Measurements from ENCODE around the gene TNFRSF1B.

Gene TNFRSF1B

GRCh38 chr1:12166834-12167492 is at the start of gene TNFRSF1B:
Gene TNFRSF1B, plus strand, starts transcription at chr1:12166991. Its CDS starts 101 bp downstream, at chr1:12167092.
- H3K36me3 Mint-ChIP-seq = peaks cover 40% of the 10 kb centered on the region
- peak within 1 kb of the TSS; percentile 97 for H3K27ac Mint-ChIP-seq
- CTCF ChIA-PET = interaction anchor here (0.8 to 2.8 kb wide), 4 partner anchors 10 to 42 kb away, joined by 3 to 10 read pairs (median 6); no protein-coding TSS in a partner anchor
- H3K4me1 Mint-ChIP-seq = peaks cover 84% of the 10 kb centered on the region
- DNase-seq = peak; percentile 83
- no peaks in the 10 kb centered on the region for H3K27me3 Mint-ChIP-seq
- no peaks in the 10 kb centered on the region for H3K9me3 Mint-ChIP-seq
- peak within 1 kb of the TSS; percentile 100 for H3K4me3 Mint-ChIP-seq

GRCh38 chr1:12121212-12122003 is 45.4 kb upstream of the TNFRSF1B start:
- no peak overlapping the region for H3K27ac Mint-ChIP-seq

GRCh38 chr1:12123172-12123571 is 43.6 kb upstream of the TNFRSF1B start:
- H3K9me3 Mint-ChIP-seq = peaks cover 5% of the 10 kb centered on the region
- H3K27ac Mint-ChIP-seq = no peak overlapping the region
- DNase-seq = no peak
- CTCF ChIA-PET = interaction anchor here (1.3 to 8.0 kb wide), 9 partner anchors 44 to 153 kb away, joined by 3 to 252 read pairs (median 23); no protein-coding TSS in a partner anchor
- peaks cover 26% of the 10 kb centered on the region for H3K27me3 Mint-ChIP-seq
- H3K4me1 Mint-ChIP-seq = peaks cover 54% of the 10 kb centered on the region
- H3K4me3 Mint-ChIP-seq = no peak overlapping the region
- H3K36me3 Mint-ChIP-seq = no peaks in the 10 kb centered on the region

More at GRCh38 chr1:12121212-12122003, 45.4 kb upstream of the TNFRSF1B start:
- Mint-ChIP-seq H3K36me3 (no peaks in the 10 kb centered on the region), H3K4me1 (peaks cover 42% of the 10 kb centered on the region), H3K27me3 (peaks cover 24% of the 10 kb centered on the region), H3K4me3 (no peak overlapping the region), H3K9me3 (peaks cover 5% of the 10 kb centered on the region)
- CTCF ChIA-PET = interaction anchor here (0.5 to 8.0 kb wide), 7 partner anchors 58 to 154 kb away, joined by 4 to 252 read pairs (median 7); no protein-coding TSS in a partner anchor
- peak; percentile 36 for DNase-seq

- Mint-ChIP-seq H3K36me3 (no peaks in the 10 kb centered on the region), H3K27ac (peak overlapping the region; percentile 65), H3K9me3 (peaks cover 5% of the 10 kb centered on the region), H3K4me3 (no peak overlapping the region), H3K4me1 (peaks cover 51% of the 10 kb centered on the region), H3K27me3 (peaks cover 26% of the 10 kb centered on the region)
- CTCF ChIA-PET = interaction anchor here (0.6 to 8.0 kb wide), 47 partner anchors 9 to 1412 kb away, joined by 3 to 252 read pairs (median 7); partner anchors contain the start of genes TNFRSF1B and VPS13D
- DNase-seq = peak; percentile 85
These were observed 41.9 kb upstream of the TNFRSF1B start for GRCh38 chr1:12124693-12125421.

GRCh38 chr1:12125422-12126355 is 41.1 kb upstream of the TNFRSF1B start:
- DNase-seq = no peak
- Mint-ChIP-seq H3K27ac (peak overlapping the region; percentile 70), H3K9me3 (no peaks in the 10 kb centered on the region), H3K4me1 (peaks cover 47% of the 10 kb centered on the region), H3K36me3 (no peaks in the 10 kb centered on the region), H3K4me3 (no peak overlapping the region), H3K27me3 (peaks cover 20% of the 10 kb centered on the region)
- CTCF ChIA-PET = interaction anchor here (1.1 to 8.0 kb wide), 36 partner anchors 10 to 150 kb away, joined by 3 to 252 read pairs (median 10); partner anchors contain the start of genes TNFRSF1B and VPS13D

GRCh38 chr1:12126781-12127180 is 40.0 kb upstream of the TNFRSF1B start:
- H3K27ac Mint-ChIP-seq = no peak overlapping the region
- no peaks in the 10 kb centered on the region for H3K9me3 Mint-ChIP-seq
- CTCF ChIA-PET = interaction anchor here (1.4 to 8.0 kb wide), 6 partner anchors 30 to 117 kb away, joined by 4 to 252 read pairs (median 28); no protein-coding TSS in a partner anchor
- DNase-seq = no peak
- no peaks in the 10 kb centered on the region for H3K36me3 Mint-ChIP-seq
- H3K4me1 Mint-ChIP-seq = peaks cover 39% of the 10 kb centered on the region
- no peak overlapping the region for H3K4me3 Mint-ChIP-seq
- H3K27me3 Mint-ChIP-seq = peaks cover 15% of the 10 kb centered on the region

GRCh38 chr1:12127206-12127810 is 39.5 kb upstream of the TNFRSF1B start:
- H3K9me3 Mint-ChIP-seq = no peaks in the 10 kb centered on the region
- H3K4me1 Mint-ChIP-seq = peaks cover 43% of the 10 kb centered on the region
- no peaks in the 10 kb centered on the region for H3K36me3 Mint-ChIP-seq
- CTCF ChIA-PET = interaction anchor here (0.9 to 8.0 kb wide), 5 partner anchors 64 to 117 kb away, joined by 3 to 252 read pairs (median 11); no protein-coding TSS in a partner anchor
- no peak overlapping the region for H3K27ac Mint-ChIP-seq
- DNase-seq = no peak
- peaks cover 15% of the 10 kb centered on the region for H3K27me3 Mint-ChIP-seq
- no peak overlapping the region for H3K4me3 Mint-ChIP-seq

- H3K4me1 Mint-ChIP-seq = peaks cover 51% of the 10 kb centered on the region
- CTCF ChIA-PET = interaction anchor here (0.9 to 8.0 kb wide), 2 partner anchors 64 to 77 kb away, joined by 3 to 252 read pairs; no protein-coding TSS in a partner anchor
- no peak for DNase-seq
- H3K9me3 Mint-ChIP-seq = no peaks in the 10 kb centered on the region
- peaks cover 12% of the 10 kb centered on the region for H3K27me3 Mint-ChIP-seq
- H3K27ac Mint-ChIP-seq = no peak overlapping the region
- no peaks in the 10 kb centered on the region for H3K36me3 Mint-ChIP-seq
- H3K4me3 Mint-ChIP-seq = no peak overlapping the region
These were observed 38.7 kb upstream of the TNFRSF1B start for GRCh38 chr1:12128120-12128519.

- H3K4me1 Mint-ChIP-seq = peaks cover 62% of the 10 kb centered on the region
- H3K27ac Mint-ChIP-seq = no peak overlapping the region
- H3K9me3 Mint-ChIP-seq = no peaks in the 10 kb centered on the region
- no peak for DNase-seq
- H3K4me3 Mint-ChIP-seq = no peak overlapping the region
- H3K27me3 Mint-ChIP-seq = peaks cover 3% of the 10 kb centered on the region
- CTCF ChIA-PET = interaction anchor here (1.1 kb wide), 1 partner anchor 10 kb away, joined by 4 read pairs; no protein-coding TSS in a partner anchor
- H3K36me3 Mint-ChIP-seq = no peaks in the 10 kb centered on the region
These were observed 37.2 kb upstream of the TNFRSF1B start for GRCh38 chr1:12129624-12130023.

- no peak overlapping the region for H3K27ac Mint-ChIP-seq
- no peaks in the 10 kb centered on the region for H3K9me3 Mint-ChIP-seq
- no peak for DNase-seq
- H3K27me3 Mint-ChIP-seq = peaks cover 3% of the 10 kb centered on the region
- no peaks in the 10 kb centered on the region for H3K36me3 Mint-ChIP-seq
- no peak overlapping the region for H3K4me3 Mint-ChIP-seq
- CTCF ChIA-PET = interaction anchor here (1.1 kb wide), 1 partner anchor 9 kb away, joined by 4 read pairs; no protein-coding TSS in a partner anchor
- peaks cover 55% of the 10 kb centered on the region for H3K4me1 Mint-ChIP-seq
These were observed 36.2 kb upstream of the TNFRSF1B start for GRCh38 chr1:12130466-12131130.

- H3K36me3 Mint-ChIP-seq = no peaks in the 10 kb centered on the region
- no peaks in the 10 kb centered on the region for H3K27me3 Mint-ChIP-seq
- CTCF ChIA-PET = interaction anchor here (0.8 to 1.2 kb wide), 2 partner anchors 31 to 78 kb away, joined by 3 read pairs; no protein-coding TSS in a partner anchor
- peak overlapping the region; percentile 97 for H3K27ac Mint-ChIP-seq
- peaks cover 45% of the 10 kb centered on the region for H3K4me1 Mint-ChIP-seq
- H3K9me3 Mint-ChIP-seq = no peaks in the 10 kb centered on the region
- DNase-seq = no peak
- H3K4me3 Mint-ChIP-seq = no peak overlapping the region
These were observed 34.7 kb upstream of the TNFRSF1B start for GRCh38 chr1:12132078-12132477.

- no peaks in the 10 kb centered on the region for H3K27me3 Mint-ChIP-seq
- no peaks in the 10 kb centered on the region for H3K9me3 Mint-ChIP-seq
- no peak overlapping the region for H3K4me3 Mint-ChIP-seq
- H3K27ac Mint-ChIP-seq = no peak overlapping the region
- no peak for DNase-seq
- H3K4me1 Mint-ChIP-seq = peaks cover 35% of the 10 kb centered on the region
- CTCF ChIA-PET = interaction anchor here (0.9 kb wide), 1 partner anchor 10 kb away, joined by 4 read pairs; no protein-coding TSS in a partner anchor
- H3K36me3 Mint-ChIP-seq = no peaks in the 10 kb centered on the region
These were observed 32.1 kb upstream of the TNFRSF1B start for GRCh38 chr1:12134716-12135115.

Measured in activated naive CD4-positive, alpha-beta T cell treated with anti-CD3 and anti-CD28 coated beads, Interleukin-2, amount 10 ng/mL, durations not matched to agents 7 days and 5 days (primary cell).